Right renal pelvis (tissue), 4 donors: ENCODE data around the gene PIGQ. TPM values are rescaled to one million over a fixed set of nuclear protein-coding genes. Genes with fewer than 3 reads are reported as not detected.

Experiments used
- DNase-seq, 4 donors: peaks; one replicate each; pipeline ENCODE4 v3.0.0-alpha.2; 2013; ENCODE audit warnings: low read depth in 4 of 4, low spot score in 3 of 4, missing footprints in 1 of 4
- polyA plus RNA-seq, 4 donors: library from polyadenylated mRNA; unstranded; fragments of 120-200 nt; gene quantifications; one replicate each; pipeline ENCODE4 v1.2.1, GENCODE V29; 2013; ENCODE audit not compliant: insufficient read length in 4 of 4

Gene PIGQ
- polyA plus RNA-seq, 4 donors, result 54.7 to 75.4 (median 65.0) TPM

DNA sequence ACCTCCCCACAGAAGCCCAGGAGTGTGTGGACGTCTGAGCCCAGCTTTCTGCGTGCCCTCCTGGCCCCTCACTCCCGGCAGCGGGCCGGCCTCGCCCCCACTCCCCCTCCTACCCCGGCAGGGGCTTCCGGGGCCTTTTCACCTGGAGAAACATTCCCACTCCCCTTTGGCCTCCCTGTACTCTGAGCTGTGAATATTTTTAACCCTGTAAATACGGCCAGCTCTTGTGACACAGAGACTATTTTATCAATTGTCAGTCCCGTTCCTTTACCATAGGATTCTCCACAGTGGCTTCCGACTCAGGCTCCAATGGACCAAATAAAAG is 15.5 kb upstream of the PIGQ start:
- no peak for DNase-seq

DNA sequence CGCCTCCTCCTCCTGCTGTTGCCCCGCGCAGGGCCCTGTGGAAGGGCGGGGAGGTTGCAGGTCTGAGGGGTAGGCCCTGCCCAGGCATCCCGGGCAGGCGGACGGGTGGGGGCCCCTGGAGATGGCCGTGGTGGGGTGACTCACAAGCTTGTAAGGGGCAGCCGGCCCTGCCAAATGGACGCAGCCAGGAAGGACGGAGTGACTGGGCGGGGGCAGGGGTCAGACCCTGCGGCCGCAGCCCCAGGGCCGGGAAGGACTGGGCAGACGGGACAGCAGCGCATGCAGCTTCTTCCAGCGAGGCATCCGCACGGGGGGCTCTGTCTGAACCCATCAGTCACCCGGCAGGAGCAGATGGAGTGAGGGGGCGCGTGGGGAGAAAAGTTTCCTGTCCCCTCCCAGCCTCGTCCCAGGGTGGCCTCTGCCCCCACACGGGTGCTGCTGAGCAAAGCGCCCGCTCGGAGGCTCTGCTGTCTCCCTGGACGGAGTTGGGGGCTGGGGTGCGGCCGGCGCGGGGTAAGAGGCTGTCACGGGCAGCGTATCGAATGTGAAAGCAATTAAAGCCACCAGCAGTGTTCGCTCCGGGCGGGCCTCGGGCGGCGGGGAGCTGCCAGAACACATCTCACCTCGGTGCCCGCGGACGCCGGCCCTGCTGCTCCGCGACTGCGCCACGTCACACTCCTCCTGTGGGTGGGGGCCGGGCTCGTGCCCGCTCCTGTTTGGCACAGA is 15.0 kb upstream of the PIGQ start:
- DNase-seq, result no peak

DNA sequence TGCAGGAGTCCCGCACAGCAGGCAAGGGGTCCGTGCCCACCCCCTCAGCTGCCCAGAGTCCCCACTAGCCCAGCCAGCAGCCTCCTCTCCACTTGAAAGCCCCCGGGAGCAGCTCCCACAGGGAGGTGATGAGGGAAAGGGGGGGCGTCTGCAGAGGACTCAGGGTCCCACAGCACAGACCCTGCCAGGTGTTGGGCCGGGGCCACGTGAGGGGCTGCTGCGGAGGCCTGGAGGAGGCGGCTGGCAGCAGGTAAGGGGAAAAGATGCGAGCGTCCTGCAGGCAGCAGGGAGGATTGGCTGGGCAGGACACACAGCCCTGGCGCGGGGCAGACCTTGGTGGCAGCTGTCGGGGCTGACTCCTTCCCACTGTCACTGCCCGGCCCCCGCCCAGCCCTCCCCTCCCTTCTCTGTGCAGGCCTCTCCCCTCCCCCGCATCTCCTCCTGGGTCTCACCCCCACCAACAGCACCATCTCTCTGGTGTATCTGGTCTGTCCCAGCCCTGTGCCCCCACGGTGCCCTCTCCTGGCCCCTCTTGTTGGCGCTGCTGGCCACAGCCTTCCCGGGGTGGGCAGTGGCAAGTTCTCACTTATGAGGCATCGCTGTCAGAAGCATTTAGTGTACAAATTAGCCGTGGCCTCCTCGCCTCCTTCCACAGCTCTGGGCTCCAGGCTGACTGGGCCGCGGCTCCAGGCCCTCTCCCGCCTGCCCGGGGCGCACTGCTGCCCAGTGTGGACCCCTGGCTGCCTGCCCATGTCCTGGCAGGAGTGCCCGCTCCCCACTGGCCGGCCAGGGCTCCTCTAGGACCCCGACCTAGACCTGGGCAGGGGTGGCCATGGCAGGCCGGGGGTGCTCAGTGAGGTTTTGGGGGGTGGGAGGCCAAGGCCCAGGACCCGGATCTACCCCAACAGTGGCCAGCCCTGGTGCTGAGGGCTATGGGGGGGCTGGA is 14.0 kb upstream of the PIGQ start:
- no peak for DNase-seq

DNA sequence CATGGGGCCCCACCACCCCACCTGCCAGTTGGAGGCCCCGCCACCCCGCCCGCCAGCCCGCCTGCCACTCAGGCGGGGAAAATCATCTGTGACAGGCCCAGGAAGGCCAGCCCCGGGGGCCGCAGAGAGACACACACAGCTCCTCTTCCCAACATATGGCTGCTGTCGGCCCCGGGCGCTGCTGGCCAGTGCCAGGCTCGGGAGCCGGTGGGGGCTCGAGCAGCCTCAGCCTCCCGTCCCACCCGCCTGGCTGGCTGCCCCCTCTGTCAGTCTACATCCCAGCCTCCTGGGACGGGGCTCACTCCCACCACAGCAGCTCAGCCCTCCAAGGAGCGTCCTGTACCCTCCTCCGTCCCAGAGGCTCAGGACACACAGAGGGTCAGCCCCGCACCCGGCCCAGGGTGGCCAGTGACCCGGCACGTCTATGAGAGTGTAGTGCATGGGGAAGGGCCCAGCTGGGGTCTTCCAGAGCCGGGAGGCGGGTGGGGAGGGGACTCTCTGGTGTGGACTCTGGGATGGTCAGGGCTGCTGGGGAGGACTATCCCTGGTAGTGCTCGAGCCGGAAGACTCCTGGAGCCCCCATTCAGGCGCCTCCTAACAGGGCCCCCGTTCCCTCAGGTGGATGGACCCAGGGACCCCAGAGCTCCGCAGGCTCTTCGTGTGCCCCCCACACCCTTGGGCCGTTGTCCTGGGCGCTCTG is 13.1 kb upstream of the PIGQ start:
- no peak for DNase-seq

DNA sequence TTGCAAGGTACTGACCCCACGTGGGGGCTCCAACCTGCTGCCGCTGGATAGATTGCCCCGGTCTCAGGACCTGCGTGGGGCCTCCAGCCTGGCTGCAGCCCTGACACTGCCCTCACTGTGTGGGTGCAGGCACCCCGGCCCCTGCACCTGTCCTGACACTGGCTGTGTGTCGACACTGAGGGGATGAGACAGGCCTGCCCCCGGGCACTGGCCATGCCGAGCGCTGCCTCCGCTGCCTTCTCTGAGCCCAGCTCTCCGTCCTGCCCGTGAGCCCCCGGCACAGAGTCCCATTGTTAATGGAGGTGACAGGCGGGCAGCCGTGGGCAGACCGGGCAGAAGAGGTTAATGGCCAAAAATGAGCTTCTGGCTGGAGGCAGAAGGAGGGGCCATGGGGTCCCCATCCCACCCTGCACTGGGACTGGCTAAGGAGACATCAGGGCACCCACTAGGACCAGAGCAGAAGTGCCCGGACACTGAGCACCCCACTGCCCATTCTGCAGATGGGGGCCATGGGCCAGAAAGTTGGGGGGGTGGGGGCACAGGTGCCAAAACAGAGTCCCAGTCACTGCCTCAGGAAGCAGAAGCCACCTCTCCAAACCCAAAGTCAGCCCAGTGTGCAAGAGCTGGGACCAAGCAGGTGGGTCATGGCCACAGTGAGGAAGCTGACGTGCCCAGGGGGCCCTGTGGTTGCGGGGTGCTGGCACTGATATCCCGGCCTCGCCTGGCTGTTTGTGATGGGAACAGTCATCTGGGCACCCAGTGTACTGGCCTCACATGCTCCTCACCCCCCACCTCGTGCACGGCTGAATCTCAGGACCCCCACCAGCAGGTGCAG is 12.1 kb upstream of the PIGQ start:
- DNase-seq, result no peak

DNA sequence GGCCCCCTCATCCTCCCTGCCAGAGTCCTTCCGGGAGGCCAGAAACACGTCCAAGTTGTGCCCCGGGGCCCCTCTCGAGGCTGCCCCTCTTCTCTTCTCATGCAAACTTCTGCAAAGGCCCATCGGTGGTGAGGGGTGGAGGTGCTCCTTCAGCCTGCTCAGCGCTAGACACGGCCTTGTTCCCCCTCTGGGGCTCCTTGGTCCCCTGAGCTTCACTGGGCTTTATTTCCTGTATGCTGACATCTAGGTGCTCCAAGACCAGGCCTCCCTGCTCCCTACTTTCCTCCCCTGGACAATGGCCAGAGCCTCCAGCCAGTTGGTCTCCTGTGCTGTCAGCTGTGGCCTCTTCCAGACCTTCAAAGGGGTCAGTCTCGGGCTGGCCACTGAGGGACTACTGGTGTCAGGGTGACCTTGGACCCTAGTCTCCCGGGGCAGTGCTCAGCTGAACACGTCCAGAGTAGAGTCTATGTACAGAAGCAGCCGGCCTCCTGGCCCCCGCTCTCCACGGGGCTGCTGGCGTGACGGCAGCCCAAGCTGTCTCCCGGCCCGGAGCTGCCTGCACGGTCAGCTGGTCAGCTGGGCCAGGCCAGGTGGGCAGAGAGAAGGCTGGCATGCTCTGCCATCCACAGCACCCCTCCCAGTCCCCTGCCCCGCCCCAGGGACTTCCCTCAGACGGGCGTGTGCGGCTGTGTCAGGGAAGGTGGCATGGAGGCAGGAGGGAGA is 11.3 kb upstream of the PIGQ start:
- DNase-seq, result no peak

DNA sequence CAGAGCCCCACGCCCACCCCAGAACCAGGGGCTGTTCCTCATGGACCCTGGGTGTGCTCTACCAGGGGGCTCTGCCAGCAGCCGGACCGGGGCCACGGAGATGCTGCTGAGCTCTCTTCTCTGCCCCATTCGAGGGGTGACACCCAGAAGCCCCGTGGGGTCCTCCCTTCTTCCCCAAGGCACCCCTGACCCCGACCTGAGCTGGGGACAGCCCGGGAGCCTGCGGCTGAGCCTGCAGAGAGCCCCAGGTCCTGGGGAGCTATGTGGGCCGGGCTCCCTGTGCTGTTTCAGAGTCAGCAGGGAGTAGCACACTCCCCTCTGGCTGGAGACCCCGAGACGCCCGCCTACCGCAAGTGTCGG is 10.8 kb upstream of the PIGQ start:
- no peak for DNase-seq

DNA sequence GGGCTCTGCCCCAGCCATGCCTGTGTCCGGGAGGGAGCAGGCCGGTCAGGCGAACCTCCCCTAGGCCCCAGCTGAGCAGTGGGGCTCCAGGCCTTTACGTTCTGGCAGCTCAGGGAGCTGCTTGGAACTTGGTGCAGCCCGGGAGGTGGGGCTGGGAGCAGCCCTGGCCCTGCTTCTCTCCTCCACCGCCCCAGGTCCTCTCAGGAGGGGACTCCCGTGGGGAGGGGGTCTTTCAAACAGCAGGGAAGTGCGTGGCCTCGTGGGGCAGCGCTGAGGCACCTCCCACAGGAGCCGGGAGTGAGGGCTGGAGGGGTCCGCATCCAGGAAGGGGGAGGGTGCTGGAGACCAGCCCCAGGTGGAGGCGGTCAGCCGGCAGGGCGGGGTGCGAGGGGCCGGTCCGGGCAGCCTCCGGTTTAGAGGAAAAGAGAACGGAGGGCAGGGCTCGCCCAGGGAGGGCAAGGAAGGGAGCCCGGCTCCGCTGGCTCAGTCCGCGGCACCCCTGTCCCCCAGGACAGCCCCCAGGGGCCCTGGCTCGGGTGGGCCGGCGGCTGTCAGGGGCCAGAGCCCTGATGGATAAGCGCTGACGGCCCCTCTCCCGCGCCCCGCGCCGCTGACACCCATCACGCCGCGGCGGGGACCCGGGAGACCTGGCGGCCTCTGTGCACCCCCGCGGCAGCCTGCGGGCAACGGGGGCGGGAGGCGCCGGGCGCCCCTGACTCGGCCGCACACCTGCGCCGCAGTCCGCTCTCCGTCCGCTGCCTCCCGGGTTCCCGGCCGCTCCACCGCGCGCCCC is 10.2 kb upstream of the PIGQ start:
- DNase-seq, result no peak

DNA sequence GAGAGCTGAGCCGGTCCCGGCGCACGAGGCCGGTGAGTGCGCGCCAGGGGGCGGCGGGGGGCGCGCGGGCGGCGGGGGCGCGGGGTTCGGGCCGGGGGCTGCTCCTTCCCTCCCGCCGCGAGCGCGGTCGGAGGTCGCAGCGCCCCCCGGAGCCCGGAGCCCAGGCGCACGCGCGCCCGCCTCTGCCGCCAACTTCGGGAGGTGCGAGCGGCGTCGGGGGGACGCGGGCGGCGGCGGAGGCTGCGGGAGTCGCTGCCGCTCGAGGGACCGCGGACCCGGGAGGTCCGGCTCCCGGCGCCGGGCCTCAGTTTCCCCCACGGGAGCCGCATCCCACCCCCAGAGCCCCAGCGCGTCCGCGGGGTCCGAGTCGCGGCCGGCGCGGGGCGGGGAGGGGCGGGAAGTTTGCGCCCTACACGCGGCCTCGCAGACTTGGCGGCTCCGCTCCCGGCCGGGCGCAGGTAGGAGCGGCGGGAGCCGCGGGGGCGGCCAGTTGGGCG is 9.5 kb upstream of the PIGQ start, which contains the start of gene PRR35:
Gene PRR35, plus strand, starts transcription at position 191 of the 497 bp plus-strand sequence. CDS start 2,901 bp downstream, outside the sequence.
- no peak for DNase-seq

DNA sequence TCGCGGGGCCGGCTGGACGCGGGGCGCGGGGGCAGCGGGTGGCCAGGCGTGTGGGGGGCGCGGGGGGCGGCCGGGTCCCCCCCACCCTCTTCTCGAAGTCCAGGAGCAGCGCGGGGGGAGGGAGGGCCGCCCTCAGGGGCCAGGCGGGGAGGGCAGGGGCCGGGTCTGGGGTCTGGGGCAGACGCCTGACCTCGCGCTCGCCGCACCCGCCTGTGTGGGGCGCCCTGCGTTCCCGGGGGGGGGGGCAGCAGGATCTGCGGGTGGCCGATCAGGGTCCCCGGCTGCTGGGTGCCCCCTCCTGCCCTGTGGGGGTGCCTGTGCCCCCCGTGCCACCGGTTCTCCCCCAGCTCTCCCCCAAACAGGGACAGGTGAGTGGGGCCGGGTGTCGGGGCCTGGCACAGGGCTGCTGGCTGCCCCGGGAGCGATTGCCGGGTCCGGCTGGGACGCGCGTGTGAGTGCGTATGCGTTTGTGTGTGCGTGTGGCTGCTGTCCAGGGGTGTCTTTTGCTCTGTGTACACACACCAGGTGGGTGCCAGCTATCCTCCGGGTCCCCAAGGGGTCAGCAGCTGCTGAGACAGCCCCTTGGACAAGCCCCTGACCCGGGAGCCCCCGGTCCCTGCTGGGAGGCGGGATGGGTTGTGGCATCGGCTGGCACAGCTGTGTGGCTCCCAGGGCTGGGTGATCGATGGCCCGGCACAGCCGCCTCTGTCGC is 8.9 kb upstream of the PIGQ start:
- no peak for DNase-seq

DNA sequence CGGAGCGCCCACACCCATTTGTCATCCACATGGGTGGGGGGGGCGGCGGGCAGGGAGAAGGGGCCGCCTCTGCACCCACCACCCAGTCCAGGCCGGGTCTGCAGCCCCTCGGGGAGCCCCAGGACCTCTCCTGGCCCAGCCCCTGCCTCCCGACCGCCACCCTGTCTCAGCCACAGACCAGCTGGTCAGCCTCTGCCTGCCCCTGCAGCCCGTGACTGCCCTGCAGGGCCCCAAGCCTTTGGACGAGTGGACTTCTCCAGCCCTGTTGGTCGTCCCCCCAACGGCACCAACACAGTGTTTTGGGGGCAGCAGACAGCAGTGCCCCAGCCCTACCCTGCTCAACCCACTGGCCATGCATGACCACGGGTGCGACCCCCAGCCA is 8.4 kb upstream of the PIGQ start:
- DNase-seq, result no peak

DNA sequence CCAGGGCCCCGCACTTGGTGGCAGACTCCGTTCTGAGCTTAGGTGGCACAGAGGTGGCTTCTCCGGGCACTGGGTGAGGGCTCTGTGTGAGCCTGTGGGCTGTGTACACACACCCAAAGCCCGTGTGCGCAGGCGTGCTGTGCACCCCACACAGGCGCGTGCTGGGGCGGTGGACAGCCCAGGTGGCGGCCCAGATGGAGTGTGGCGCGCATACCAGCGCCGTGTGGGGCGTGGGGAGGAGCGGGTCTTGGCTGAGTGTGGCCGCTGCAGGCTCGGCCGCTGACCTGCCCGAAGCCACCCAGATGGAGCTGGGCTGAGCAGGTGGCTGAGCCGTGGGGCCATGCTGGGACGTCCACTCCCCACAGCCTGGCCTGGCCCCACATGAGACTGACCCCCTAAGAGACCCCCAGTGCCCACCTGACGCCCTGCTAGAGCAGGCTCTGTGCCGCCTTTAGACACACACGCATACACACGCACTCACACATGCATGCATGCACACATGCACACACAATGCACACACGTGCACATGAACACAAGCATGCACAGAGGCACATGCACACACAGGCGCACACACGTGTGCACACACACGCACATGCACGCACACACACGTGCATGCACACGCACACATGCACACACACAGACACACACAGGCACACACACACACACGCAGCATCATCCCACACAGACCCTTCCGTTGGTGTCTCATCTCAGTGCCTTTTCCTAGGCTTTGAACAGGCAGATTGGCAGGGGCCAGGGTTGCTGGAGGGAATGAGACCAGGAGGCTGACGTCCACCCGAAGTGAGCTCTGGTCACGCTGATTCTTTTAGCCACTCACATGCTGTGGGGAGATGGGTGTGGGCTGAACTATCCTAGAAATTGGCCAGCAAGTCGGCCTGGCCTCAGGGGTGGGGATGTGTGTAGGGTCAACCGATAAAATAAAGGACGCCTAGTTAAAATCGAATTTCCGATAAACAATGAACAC is 7.5 kb upstream of the PIGQ start:
- DNase-seq, result no peak

DNA sequence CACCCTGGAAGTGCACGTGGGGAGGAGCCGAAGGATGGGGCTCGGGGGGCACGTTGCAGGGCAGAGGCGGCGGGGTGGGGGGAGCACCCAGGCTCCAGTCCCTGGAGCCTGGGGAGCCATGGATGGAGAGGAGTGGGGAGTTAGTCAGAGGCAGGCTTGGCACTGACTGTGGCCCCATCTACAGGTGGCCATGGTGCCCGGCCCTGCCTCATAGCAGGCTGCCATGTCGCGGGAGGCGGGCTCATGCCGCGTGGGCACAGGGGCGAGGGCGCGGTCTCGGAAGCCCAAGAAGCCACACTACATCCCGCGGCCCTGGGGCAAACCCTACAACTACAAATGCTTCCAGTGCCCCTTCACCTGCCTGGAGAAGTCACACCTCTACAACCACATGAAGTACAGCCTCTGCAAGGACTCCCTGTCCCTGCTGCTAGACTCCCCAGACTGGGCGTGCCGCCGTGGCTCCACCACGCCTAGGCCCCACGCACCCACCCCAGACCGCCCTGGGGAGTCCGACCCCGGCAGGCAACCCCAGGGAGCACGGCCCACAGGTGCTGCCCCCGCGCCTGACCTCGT is 6.6 kb upstream of the PIGQ start:
- DNase-seq, result no peak

DNA sequence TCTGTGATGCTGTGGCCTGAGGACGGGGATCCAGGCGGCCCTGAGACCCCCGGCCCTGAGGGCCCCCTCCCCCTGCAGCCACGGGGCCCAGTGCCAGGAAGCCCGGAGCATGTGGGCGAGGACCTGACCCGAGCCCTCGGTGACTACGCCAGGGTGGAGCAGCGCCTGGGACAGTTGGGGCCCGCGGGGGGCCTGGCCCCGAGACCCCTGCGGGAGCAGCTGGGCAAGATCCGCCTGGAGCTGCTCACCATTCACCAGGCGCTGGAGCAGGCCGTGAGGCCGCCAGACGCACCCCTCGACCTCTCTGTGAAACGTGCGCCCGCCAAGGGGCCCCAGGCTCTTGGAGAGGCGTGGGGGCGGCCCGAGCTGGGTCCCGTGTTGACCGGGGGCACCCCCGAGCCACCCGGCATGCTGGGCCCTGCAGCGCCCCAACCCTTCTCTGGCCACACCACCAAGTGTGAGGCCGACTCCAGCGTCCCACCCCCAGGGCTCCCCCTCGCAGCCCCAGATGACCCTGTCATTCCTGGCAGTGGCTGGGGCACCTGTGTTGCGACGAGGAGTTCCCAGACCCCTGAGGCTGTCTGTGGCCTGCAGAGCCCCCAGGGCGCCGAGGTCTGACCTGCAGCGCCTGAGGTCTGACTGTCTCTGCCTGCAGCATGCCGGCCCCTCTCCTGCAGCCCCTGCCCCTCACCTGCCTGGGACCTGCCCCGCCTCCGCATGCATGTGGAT is 4.9 kb upstream of the PIGQ start:
- DNase-seq, result no peak

DNA sequence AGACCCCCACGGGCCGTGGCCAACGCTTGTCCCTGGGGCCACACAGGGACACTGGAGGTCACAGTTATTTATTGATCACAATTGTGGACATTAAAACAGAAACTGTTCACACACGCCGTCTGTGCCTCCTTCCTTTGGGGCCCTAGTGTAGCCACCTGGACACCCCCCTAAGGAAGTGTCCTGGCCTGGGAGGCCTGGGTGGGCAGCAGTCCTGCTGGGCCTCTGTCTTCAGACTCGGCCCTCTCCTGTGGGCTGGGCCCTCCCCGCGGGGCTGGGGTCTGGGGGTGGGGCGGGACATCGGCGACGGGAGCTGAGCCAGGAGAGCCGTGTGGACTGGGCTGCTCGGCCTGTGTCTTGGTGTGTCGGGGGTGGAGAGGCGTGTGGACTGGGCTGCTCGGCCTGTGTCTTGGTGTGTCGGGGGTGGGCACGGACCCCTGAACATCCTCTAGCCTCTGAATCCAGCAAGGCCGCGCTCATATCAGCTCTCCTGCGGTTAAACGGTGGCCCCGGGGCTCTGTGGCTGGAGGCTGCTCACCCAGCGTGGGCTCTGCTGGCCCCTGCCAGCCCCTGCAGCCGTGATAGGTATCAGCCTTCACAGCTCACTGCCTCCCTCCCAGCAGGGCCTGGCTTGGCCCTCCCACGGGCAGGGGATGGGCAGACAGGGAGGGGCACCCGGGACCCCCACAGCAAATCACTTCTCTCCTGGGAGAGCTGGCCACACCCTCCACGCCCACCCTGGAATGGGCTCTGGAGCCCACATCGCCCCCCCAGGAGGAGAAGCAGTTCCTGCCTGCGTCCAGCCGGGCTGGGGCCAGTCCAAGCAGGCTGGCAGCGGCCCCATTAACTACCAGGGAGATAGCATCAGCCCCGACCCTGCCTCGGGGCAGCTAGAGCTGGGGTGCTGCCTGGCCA is 4.1 kb upstream of the PIGQ start:
- peak in 3 of 4 donors; percentile 58 to 75 (median 72) for DNase-seq
